GM12875 (cell line): Measurements from ENCODE around the gene EDC3.
"Not testable (repeated sequence)": the region's sequence is repeated elsewhere in the genome, so short reads cannot be mapped to it uniquely, and the experiment has no call there.

Source experiments
- H3K4me3 ChIP-seq: one replicate; pipeline ENCODE4 v1.5.1; 2011; ENCODE audit warnings: low read depth, low read length, control low read depth
- CTCF ChIP-seq: IDR thresholded peaks from 2 replicates; pipeline ENCODE4 v1.5.1; 2011; ENCODE audit warnings: low read depth, mild to moderate bottlenecking, control low read depth, inconsistent platforms, low read length, moderate library complexity, borderline replicate concordance; ENCODE audit not compliant: insufficient read depth

Gene EDC3

DNA sequence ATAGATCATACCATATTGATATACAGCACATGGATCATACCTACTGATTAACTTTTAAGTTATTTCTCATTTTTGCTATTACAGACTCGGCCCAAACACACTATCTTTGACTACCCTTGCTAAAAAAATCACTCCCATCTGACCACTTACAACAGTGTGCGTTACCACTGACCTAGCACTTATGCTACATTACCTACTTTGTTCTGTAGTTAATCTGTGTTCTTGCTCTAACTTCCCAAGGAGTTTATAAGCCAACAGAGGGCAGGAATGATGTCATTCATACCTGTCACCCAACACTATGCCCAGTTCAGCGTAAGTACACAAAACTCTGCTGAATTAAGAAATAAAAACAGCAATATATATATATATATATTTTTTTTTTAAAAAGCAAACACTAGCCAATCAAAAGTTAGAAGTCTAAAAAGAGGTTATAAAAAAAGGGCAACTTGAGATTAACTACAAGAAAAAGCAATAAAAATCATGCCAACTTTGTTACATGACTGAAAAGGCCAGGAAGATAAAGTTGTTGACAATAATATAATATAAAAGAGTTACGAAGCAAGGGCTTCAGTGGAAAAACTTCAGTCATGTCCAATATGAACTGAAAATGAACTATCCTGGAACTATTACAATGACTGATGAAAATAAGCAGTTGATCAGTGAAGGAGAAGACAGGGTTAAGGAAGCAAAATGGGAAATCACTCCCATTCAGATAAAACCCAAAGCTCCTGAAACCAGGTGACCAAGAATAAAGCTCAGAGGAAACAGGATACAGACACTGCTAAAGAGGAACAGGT is 33.6 kb downstream of the EDC3 start:
- no peak for TF ChIP-seq CTCF

GRCh38 chr15:74661280-74661679 is 34.5 kb downstream of the EDC3 start:
- H3K4me3 ChIP-seq = not testable (repeated sequence)

More for the DNA sequence above, 33.6 kb downstream of the EDC3 start:
- H3K4me3 ChIP-seq = no peak overlapping the region

GRCh38 chr15:74657846-74658245 is 38.0 kb downstream of the EDC3 start:
- no peak for TF ChIP-seq CTCF
- H3K4me3 ChIP-seq = no peak overlapping the region

DNA sequence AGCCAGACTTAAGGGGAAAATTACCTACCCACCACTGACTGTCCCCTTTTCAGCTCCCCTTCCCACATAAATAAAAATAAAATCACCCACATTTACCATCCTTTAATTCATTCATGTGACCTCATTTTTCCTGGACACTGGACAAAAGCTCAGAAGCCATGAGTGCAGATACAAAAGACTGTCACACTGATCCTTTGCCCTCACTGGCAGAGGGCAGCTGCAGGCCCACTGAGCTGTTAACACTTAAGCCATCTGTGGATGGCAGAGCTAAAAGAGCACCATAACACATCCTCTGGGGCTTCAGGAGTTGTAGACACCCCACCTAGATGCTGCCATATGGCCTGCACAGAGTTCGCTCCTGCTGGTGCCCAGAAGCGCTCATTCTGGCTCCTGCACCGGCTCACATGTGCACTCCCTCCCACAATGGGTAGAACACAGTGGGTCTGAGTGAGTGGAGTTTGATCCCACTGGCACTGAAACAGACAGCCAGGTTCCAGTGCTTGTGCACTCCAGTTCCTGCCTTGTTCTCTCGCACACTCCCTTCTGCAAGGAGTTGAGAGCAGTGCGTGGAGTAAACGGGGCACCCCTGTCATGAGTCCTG is 38.8 kb downstream of the EDC3 start:
- H3K4me3 ChIP-seq = no peak overlapping the region
- TF ChIP-seq CTCF = no peak

- no peak overlapping the region for H3K4me3 ChIP-seq
- TF ChIP-seq CTCF = no peak
Observed at GRCh38 chr15:74655424-74655823, 40.4 kb downstream of the EDC3 start.

- no peak overlapping the region for H3K4me3 ChIP-seq
- no peak for TF ChIP-seq CTCF
Observed at GRCh38 chr15:74653426-74654102, 42.3 kb downstream of the EDC3 start.

- no peak for TF ChIP-seq CTCF
- no peak overlapping the region for H3K4me3 ChIP-seq
Observed at GRCh38 chr15:74651242-74651741, 44.5 kb downstream of the EDC3 start.
